ENCODE measurements around the gene DPY19L3. TPM values are rescaled to one million over a fixed set of nuclear protein-coding genes. Genes with fewer than 3 reads are reported as not detected.

The DPY19L3 gene
- total RNA-seq, 4 donors from 2014 or later = 16.6 to 38.6 (median 34.7) TPM

GRCh38 chr19:32415246-32415645 lies 9.7 kb downstream of the DPY19L3 start:
- TF ChIP-seq CTCF (IDR thresholded peaks at IDR 0.05; ENCODE audit: low read depth) = no peak

- TF ChIP-seq CTCF (IDR thresholded peaks at IDR 0.05; ENCODE audit: low read depth) = no peak
These were observed 10.1 kb downstream of the DPY19L3 start for GRCh38 chr19:32415669-32416068.

DNA sequence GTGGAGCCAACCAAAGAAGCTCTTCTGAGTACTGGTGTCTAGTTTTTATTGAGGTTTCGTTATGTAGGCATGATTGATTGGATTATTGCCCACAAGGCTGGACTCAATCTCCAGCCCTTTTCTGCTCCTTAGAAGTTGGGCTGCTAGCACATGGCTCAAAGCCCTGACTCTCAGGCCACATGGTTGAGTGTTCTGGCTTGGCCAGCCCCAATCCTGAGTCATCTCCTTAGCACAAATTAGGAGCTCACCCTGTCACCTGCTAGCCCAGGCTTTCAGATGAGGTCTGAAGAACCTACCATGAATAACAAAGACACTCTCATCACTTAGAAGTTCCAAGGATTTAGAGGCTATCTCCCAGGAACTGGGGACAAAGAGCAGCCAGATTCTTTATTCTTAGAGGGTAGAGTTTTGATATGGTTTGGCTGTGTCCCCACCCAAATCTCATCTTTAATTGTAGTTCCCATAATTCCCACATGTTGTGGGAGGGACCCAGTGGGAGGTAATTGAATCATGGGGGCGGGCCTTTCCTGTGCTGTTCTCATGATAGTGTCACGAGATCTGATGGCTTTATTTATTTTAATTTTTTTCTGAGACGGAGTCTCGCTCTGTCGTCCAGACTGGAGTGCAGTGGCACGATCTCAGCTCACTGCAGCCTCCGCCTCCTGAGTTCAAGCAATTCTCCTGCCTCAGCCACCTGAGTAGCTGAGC lies 11.3 kb downstream of the DPY19L3 start:
- no peak for TF ChIP-seq CTCF (IDR thresholded peaks at IDR 0.05; ENCODE audit: low read depth)

- TF ChIP-seq CTCF (IDR thresholded peaks at IDR 0.05; ENCODE audit: low read depth) = no peak
These were observed 12.6 kb downstream of the DPY19L3 start for GRCh38 chr19:32418155-32418554.

DNA sequence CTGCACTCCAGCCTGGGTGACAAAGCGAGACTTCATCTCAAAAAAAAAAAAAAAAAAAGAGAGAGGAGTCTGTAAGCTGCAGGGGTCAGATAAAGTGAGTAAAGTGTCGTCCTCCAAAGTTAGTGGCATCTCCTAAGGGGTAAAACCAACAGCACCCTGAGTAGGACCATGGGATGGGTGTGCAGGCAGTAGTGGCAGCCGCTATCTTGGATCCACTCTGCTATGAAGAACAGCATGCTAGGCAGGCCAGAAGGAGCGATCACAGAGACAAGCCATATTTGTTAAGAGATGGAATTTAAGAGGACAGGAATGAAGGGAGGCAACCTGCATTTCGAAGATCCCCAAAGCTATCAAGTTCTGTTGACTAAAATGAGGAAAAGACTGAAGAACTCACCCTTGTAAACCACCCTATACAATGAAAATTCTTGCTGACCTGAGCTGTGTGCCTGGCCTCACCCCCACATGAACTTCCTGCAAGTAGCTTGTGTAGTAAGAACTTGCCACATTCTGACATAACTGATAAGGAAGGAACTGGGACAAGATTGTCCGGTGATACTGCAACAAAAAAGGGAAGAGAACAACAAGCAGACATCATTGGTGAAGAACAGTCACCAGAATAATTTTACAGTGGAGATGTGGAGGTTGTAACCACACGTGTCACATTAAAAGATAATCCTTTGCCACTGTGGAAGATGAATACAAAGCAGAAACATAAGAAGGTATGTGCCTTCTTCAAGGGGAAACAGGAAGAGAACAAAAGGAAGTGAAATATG lies 16.2 kb downstream of the DPY19L3 start:
- no peak for TF ChIP-seq CTCF (IDR thresholded peaks at IDR 0.05; ENCODE audit: low read depth)

DNA sequence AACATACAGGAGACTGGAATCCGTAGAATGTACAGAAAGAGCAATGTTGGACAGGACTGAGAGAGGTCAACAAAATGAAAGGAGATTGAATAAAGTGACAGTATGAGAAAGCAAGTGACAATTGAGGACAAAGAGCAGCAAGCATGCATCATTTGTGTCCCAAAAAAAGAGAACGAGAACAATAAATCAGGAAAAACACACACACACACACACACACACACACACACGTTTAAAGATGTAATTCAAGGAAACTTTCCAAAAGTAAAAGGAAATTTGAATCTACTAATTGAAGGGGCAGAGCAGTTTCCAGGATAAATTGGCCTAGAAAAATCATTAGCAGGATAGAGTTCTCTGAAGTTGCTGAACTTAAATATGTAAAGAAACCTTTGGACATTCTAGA lies 16.9 kb downstream of the DPY19L3 start:
- no peak for TF ChIP-seq CTCF (IDR thresholded peaks at IDR 0.05; ENCODE audit: low read depth)

DNA sequence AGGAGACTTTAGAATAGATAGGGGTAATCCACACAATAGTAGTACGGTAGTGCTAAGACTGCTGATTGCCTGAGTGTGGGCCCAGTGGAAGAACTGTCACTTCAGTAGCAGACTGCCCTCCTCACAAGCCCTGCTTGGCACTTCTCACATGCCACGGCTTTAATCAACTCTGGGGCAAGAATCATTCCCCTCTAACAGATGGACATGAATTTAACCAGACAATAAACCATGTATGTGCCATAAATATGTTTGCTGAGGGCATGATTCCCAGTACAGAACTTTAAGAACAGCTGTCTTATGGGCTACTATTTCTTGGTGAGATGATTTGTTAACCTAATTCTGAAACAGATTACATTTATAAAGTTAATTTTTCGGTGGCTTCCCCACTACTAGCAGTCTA lies 22.0 kb downstream of the DPY19L3 start:
- TF ChIP-seq CTCF (IDR thresholded peaks at IDR 0.05; ENCODE audit: low read depth) = no peak
